HAP-1 (cell line): Measurements from ENCODE around the gene KLK7.

ENCODE experiments used
- DNase-seq, 2 experiments: peaks; one replicate each; pipeline ENCODE4 v3.0.0-alpha.2; 2016 to 2020; ENCODE audit warnings: low spot score in 2 of 2
- H3K27me3 ChIP-seq: fragments of 250-450 bp; sonication (Bioruptor Pico); 2 replicates; pipeline ENCODE4 v1.5.1; 2020; ENCODE audit warnings: low read depth, mild to moderate bottlenecking, moderate library complexity
- H3K36me3 ChIP-seq: fragments of 250-450 bp; sonication (Bioruptor Pico); replicated peaks from 2 replicates; pipeline ENCODE4 v1.5.1; 2020; ENCODE audit warnings: mild to moderate bottlenecking
- H3K4me1 ChIP-seq: fragments of 250-450 bp; sonication (Bioruptor Pico); 2 replicates; pipeline ENCODE4 v1.5.1; 2020; ENCODE audit warnings: mild to moderate bottlenecking
- H3K4me3 ChIP-seq: fragments of 250-450 bp; sonication (Bioruptor Pico); 2 replicates; pipeline ENCODE4 v1.5.1; 2020; ENCODE audit warnings: mild to moderate bottlenecking, moderate library complexity
- H3K9me3 ChIP-seq: fragments of 250-450 bp; sonication (Bioruptor Pico); 2 replicates; pipeline ENCODE4 v1.5.1; 2020; ENCODE audit warnings: mild to moderate bottlenecking, moderate library complexity
- in situ Hi-C: fragments of 300-500 bp; cut with MboI; formaldehyde crosslinking; loops from 3 replicates; pipeline ENCODE4 v1.14.3; 2020; ENCODE audit warnings: low sequenced_read_pairs, inconsistent platforms, mixed read lengths

Gene KLK7

DNA sequence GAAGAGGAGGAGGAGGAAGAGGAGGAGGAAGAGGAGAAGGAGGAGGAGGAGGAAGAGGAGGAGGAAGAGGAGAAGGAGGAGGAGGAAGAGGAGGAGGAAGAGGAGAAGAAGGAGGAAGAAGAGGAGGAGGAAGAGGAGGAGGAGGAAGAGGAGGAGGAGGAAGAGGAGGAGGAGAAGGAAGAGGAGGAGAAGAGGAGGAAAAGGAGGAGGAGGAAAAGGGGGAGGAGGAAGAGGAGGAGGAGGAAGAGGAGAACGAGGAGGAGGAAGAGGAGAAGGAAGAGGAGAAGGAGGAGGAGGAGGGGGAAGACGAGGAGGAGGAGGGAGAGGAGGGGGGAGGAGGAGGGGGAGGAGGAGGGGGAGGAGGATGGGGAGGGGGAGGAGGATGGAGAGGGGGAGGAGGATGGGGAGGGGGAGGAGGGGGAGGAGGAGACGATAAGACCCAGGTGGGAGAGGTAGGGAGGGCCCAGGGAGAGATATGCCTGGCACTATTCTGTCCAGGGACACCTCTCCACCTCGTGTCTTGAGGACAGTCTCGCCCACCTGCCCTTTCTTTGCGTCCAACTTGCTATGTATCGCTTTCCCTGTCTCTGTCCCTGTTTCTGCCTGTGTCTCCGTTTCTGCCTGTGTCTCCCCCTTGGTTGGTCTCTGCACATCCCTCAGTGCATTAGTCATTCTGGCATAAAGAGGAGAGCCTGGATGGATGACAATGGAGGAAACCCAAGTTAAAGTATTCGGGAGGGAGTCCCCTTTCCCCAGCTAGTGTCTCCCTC, 23.8 kb downstream of the KLK7 start:
- no peaks in the 10 kb centered on the region for H3K36me3 ChIP-seq
- no peak overlapping the region for H3K4me3 ChIP-seq
- H3K9me3 ChIP-seq = no peaks in the 10 kb centered on the region
- in situ Hi-C loops = no loop called here
- no peak for DNase-seq
- H3K4me1 ChIP-seq = no peaks in the 10 kb centered on the region
- H3K27me3 ChIP-seq = peaks cover 3% of the 10 kb centered on the region; the same call in 1 of the 2 replicates

DNA sequence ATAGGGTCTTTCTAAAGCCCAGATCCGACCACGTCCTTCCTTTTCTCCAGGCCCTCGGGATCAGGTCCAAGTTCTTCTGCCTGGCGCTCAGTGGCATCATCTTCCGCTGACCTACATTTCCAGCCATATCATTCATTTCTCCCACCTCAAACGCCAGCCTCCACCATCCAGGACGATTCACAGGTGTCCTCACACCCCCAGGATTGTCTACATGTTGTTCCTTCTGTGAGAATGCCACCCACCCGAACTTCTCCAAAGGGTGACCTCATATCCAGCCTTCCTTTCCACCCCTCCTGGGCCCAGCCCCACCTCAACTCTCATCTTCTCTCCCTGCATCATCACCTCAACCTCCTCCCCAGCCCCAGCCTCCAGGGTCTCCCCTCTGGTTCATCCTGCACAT, 26.1 kb downstream of the KLK7 start:
- Histone ChIP-seq H3K36me3 (no peaks in the 10 kb centered on the region), H3K27me3 (peaks cover 5% of the 10 kb centered on the region; the same call in 1 of the 2 replicates), H3K4me3 (no peak overlapping the region), H3K4me1 (no peaks in the 10 kb centered on the region), H3K9me3 (no peaks in the 10 kb centered on the region)
- in situ Hi-C loops = no loop called here
- no peak for DNase-seq

DNA sequence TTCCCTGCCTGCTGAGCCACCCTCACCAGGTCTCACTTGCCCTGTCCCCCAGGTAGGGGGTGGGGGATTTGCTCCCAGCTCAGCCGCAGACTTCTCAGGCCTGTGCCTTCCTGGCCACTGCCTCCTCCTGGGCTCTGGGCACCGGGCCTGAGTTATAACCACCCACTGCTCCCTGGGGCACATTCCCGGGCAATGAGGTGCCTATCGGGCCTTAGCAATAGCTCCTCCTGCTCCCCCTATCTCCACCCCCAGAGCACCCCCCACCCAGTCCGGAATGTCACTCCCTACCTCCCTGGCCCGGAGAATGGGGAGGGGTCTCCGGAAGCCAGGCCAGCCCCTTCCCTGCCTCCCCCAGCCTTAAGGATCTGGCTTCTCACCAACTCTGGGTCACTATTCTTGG, 30.8 kb downstream of the KLK7 start, which contains the start of gene KLK5:
TSS of gene KLK5 (minus strand) at position 129 of the 400 bp plus-strand sequence. CDS start 381 bp downstream, outside the sequence.
- Histone ChIP-seq H3K36me3 (no peaks in the 10 kb centered on the region), H3K4me1 (no peaks in the 10 kb centered on the region), H3K4me3 (no peak within 1 kb of the TSS), H3K9me3 (no peaks in the 10 kb centered on the region), H3K27me3 (peaks cover 5% of the 10 kb centered on the region; the same call in 1 of the 2 replicates)
- no peak for DNase-seq
- in situ Hi-C loops = no loop called here

- H3K36me3 ChIP-seq = no peaks in the 10 kb centered on the region
- 0 out of 2 replicates have a peak, but pooled peaks cover 1% of the 10 kb centered on the region for H3K27me3 ChIP-seq
- no peaks in the 10 kb centered on the region for H3K4me1 ChIP-seq
- in situ Hi-C loops = no loop called here
- no peak overlapping the region for H3K4me3 ChIP-seq
- no peak for DNase-seq
- no peaks in the 10 kb centered on the region for H3K9me3 ChIP-seq
These were observed 33.9 kb downstream of the KLK7 start for GRCh38 chr19:50949861-50950260.

DNA sequence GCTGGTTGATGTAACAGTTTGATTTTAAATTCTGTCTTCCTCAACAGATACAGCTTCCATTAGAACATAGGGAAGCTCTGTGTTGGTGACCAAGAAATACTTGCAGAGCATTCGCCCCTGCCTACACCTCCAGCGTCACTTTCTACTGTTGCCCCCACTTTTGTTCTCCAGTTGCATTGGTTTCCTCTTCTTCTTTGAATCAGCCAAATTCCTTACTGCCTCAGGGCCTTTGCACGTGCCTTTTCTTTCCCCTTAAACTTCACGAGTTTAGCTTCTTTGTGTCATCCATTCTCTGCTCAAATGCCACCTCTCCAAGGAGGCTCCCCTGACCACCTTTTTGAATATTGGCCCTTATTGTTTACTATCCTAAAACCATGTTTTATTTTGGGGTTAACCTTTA, 36.6 kb downstream of the KLK7 start:
- in situ Hi-C loops = no loop called here
- no peak for DNase-seq
- H3K36me3 ChIP-seq = no peaks in the 10 kb centered on the region
- no peaks in the 10 kb centered on the region for H3K27me3 ChIP-seq
- H3K4me3 ChIP-seq = no peak overlapping the region
- H3K9me3 ChIP-seq = no peaks in the 10 kb centered on the region
- H3K4me1 ChIP-seq = no peaks in the 10 kb centered on the region

GRCh38 chr19:50944795-50945194, 38.9 kb downstream of the KLK7 start:
- H3K36me3 ChIP-seq = no peaks in the 10 kb centered on the region
- H3K4me1 ChIP-seq = no peaks in the 10 kb centered on the region
- no peaks in the 10 kb centered on the region; the same call in 1 of the 2 replicates for H3K9me3 ChIP-seq
- H3K4me3 ChIP-seq = no peak overlapping the region
- in situ Hi-C loops = no loop called here
- no peak for DNase-seq
- H3K27me3 ChIP-seq = no peaks in the 10 kb centered on the region

DNA sequence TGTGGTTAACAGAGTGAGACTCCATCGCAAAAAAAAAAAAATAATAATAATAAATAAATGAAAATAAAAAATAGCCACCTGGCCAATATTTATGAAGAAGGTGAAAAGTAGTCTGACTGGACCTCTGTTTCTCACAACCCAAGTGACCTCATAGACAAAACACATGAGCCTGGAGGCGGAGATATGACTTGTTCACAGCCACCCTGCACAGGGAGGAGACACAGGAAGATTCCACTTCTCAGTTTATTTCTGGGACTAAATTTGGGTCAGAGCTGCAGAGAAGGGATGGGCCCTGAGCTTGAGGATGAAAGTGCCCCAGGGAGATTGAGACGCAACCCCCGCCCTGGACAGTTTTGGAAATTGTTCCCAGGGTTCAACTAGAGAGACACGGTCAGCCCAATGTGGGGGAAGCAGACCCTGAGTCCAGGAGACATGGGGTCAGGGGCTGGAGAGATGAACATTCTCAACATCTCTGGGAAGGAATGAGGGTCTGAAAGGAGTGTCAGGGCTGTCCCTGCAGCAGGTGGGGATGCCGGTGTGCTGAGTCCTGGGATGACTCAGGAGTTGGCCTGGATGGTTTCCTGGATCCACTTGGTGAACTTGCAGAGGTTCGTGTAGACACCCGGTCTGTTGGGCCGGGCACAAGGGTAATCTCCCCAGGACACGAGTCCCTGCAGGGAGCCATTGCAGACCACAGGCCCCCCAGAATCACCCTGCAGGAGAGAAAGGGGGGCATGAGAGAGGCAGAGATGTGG, 40.5 kb downstream of the KLK7 start:
- H3K36me3 ChIP-seq = no peaks in the 10 kb centered on the region
- no peaks in the 10 kb centered on the region; the same call in 1 of the 2 replicates for H3K9me3 ChIP-seq
- no peaks in the 10 kb centered on the region for H3K27me3 ChIP-seq
- no peak overlapping the region for H3K4me3 ChIP-seq
- in situ Hi-C loops = no loop called here
- DNase-seq = no peak
- no peaks in the 10 kb centered on the region for H3K4me1 ChIP-seq

DNA sequence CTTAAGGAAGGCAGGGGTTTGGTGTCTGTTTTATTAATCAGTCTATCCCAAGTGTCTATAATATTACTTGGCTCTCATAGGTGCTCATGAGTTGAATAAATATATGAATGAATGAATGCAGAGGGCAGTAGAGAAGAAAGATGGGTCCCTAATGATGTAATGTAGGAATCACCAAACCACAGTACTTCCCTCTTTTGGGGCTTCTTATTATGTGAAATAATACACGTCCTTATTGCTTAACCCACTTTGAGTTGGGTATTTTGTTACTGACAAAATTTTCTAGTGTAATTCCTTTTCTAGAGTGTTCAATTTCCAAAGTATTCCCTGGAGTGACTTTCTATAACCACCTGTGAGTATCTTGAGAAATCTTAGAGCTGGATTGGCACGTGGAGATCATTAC, 44.1 kb downstream of the KLK7 start:
- in situ Hi-C loops = no loop called here

DNA sequence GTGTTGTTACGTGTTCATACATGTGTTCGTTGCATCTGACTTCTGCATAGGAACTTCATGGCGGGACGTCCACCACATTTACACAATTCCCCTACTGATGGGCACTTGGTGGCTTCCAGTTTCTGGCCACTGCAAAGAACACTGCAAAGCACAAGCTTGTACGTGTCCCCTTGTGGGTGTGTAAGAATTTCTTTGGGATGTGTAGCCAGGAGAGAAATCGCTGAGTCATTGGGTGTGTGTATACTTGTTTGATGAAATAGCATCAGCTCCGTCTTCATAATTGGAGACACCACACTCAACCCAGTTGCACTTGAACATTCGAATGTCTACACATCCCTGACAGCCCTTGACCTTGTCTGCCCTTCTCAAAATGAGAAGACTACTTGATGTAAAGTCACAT, 50.1 kb downstream of the KLK7 start:
- H3K4me1 ChIP-seq = no peaks in the 10 kb centered on the region
- no peaks in the 10 kb centered on the region for H3K36me3 ChIP-seq
- H3K9me3 ChIP-seq = no peaks in the 10 kb centered on the region; the same call in 1 of the 2 replicates
- no peak overlapping the region for H3K4me3 ChIP-seq
- H3K27me3 ChIP-seq = no peaks in the 10 kb centered on the region
- no peak for DNase-seq
- in situ Hi-C loops = no loop called here

More for the DNA sequence above, 44.1 kb downstream of the KLK7 start:
- Histone ChIP-seq H3K9me3 (no peaks in the 10 kb centered on the region; the same call in 1 of the 2 replicates), H3K4me1 (no peaks in the 10 kb centered on the region), H3K36me3 (no peaks in the 10 kb centered on the region), H3K4me3 (no peak overlapping the region), H3K27me3 (no peaks in the 10 kb centered on the region)
- DNase-seq = no peak

- Histone ChIP-seq H3K27me3 (no peaks in the 10 kb centered on the region), H3K4me3 (no peak overlapping the region), H3K9me3 (no peaks in the 10 kb centered on the region; the same call in 1 of the 2 replicates), H3K36me3 (no peaks in the 10 kb centered on the region), H3K4me1 (no peaks in the 10 kb centered on the region)
- in situ Hi-C loops = no loop called here
- no peak for DNase-seq
These were observed 51.0 kb downstream of the KLK7 start for GRCh38 chr19:50932690-50933083.

DNA sequence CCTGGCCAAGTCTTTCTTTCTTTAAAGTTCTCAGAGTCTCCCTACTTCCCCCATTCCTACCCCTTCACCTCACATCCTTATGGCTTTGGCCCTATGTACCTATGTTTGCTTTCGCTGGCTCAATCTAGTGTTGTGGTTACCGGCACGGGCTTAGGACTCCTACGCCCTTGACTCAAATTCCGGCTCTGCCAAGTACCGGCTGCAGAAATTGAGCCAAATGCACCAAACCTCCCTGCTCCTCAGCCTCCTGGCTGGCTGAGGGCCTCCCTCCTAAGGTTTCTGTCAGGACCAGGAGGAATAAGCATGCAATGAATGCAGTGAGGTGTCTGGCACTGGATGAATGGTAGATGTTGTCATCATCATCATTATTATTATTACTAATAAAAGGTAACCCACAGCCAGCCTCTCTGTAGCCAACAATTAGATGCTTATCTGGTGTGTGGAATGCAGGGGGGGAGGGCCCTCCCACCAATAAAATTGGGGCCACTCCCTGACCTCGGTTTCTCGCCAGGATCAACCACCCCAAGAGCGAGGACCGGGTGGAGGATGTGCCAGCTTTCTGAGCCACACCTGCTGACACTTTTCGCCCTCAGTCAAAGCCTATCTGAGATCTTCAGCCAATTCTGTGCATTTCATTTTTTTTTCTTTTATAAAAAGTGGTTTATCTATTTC, 51.6 kb downstream of the KLK7 start:
- Histone ChIP-seq H3K4me1 (no peaks in the 10 kb centered on the region), H3K4me3 (no peak overlapping the region), H3K27me3 (no peaks in the 10 kb centered on the region), H3K36me3 (no peaks in the 10 kb centered on the region), H3K9me3 (no peaks in the 10 kb centered on the region; the same call in 1 of the 2 replicates)
- in situ Hi-C loops = no loop called here
- DNase-seq = no peak

GRCh38 chr19:50931023-50931422, 52.7 kb downstream of the KLK7 start:
- H3K9me3 ChIP-seq = no peaks in the 10 kb centered on the region; the same call in 1 of the 2 replicates
- H3K36me3 ChIP-seq = no peaks in the 10 kb centered on the region
- in situ Hi-C loops = no loop called here
- H3K27me3 ChIP-seq = no peaks in the 10 kb centered on the region
- no peak for DNase-seq
- H3K4me3 ChIP-seq = no peak overlapping the region
- no peaks in the 10 kb centered on the region for H3K4me1 ChIP-seq

DNA sequence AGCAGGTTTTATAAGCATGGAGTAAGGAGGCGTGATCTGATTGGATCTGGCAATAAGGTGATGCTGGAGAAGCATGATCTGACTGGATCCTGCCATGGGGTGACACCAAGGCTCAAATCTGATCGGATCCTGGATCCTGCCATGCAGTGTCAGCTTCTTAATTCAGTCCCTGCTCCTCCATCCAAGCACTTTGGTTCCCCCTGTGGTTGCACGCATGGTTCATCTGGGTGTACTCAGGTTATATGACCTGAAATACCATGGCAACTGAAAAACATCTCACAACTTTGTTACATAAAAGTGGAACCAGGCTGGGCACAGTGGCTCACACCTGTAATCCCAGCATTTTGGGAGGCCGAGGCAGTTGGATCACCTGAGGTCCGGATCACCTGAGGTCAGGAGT, 54.9 kb downstream of the KLK7 start:
- Histone ChIP-seq H3K36me3 (no peaks in the 10 kb centered on the region), H3K4me3 (no peak overlapping the region), H3K4me1 (no peaks in the 10 kb centered on the region), H3K9me3 (no peaks in the 10 kb centered on the region; the same call in 1 of the 2 replicates), H3K27me3 (no peaks in the 10 kb centered on the region)
- no peak for DNase-seq
- in situ Hi-C loops = loop anchor here (10.0 kb wide), 1 partner anchor 166 kb away; no protein-coding TSS in a partner anchor
